Measurements from ENCODE around the gene SPOP. TPM values are rescaled to one million over a fixed set of nuclear protein-coding genes. Genes with fewer than 3 reads are reported as not detected.

Gene SPOP
- total and polyA plus RNA-seq, 2 experiments from 2014 or later: 13.9 to 18.6 TPM

GRCh38 chr17:49667854-49668253, 10.0 kb downstream of the SPOP start:
- DNase-seq (ENCODE audit: low spot score) (no peak), ATAC-seq (no peak)
- peaks cover 22% of the 10 kb centered on the region for H4K20me1 ChIP-seq (replicated peaks; ENCODE audit: insufficient read depth)
- Mint-ChIP-seq H3K9me3 (peaks cover 12% of the 10 kb centered on the region; the same call in 2 of the 3 replicates), H3K4me3 (no peak overlapping the region), H3K4me1 (no peaks in the 10 kb centered on the region), H3K36me3 (ENCODE audit: low read depth) (peaks cover 27% of the 10 kb centered on the region), H3K27ac (no peak overlapping the region), H3K27me3 (ENCODE audit: insufficient read depth, low read depth, poor library complexity) (peaks cover 3% of the 10 kb centered on the region)
- H3K79me2 ChIP-seq (replicated peaks; ENCODE audit: insufficient read depth): peaks cover 91% of the 10 kb centered on the region
- no peaks in the 10 kb centered on the region for H3K9me2 ChIP-seq (ENCODE audit: insufficient read depth)
- TF ChIP-seq ZNF114 (CRISPR knock-in tag; IDR thresholded peaks at IDR 0.05) (no peak), STAT1 (IDR thresholded peaks at IDR 0.05; ENCODE audit: unreplicated experiment) (no peak), EZH2phosphoT487 (IDR thresholded peaks at IDR 0.05; ENCODE audit: unreplicated experiment) (no peak), CREB1 (CRISPR knock-in tag; IDR thresholded peaks at IDR 0.05; ENCODE audit: low read depth) (no peak), JUNB (IDR thresholded peaks at IDR 0.05; ENCODE audit: unreplicated experiment) (no peak), ETS1 (IDR thresholded peaks at IDR 0.05) (no peak), EZH2 (IDR thresholded peaks at IDR 0.05; ENCODE audit: low read depth, unreplicated experiment) (no peak), NANOG (IDR thresholded peaks at IDR 0.05; ENCODE audit: borderline replicate concordance) (no peak), POLR2AphosphoS5 (IDR thresholded peaks at IDR 0.05; ENCODE audit: low read depth) (no peak), ZNF331 (CRISPR knock-in tag; IDR thresholded peaks at IDR 0.05; ENCODE audit: low read depth) (no peak)
- TF ChIP-seq, protein P1, sequence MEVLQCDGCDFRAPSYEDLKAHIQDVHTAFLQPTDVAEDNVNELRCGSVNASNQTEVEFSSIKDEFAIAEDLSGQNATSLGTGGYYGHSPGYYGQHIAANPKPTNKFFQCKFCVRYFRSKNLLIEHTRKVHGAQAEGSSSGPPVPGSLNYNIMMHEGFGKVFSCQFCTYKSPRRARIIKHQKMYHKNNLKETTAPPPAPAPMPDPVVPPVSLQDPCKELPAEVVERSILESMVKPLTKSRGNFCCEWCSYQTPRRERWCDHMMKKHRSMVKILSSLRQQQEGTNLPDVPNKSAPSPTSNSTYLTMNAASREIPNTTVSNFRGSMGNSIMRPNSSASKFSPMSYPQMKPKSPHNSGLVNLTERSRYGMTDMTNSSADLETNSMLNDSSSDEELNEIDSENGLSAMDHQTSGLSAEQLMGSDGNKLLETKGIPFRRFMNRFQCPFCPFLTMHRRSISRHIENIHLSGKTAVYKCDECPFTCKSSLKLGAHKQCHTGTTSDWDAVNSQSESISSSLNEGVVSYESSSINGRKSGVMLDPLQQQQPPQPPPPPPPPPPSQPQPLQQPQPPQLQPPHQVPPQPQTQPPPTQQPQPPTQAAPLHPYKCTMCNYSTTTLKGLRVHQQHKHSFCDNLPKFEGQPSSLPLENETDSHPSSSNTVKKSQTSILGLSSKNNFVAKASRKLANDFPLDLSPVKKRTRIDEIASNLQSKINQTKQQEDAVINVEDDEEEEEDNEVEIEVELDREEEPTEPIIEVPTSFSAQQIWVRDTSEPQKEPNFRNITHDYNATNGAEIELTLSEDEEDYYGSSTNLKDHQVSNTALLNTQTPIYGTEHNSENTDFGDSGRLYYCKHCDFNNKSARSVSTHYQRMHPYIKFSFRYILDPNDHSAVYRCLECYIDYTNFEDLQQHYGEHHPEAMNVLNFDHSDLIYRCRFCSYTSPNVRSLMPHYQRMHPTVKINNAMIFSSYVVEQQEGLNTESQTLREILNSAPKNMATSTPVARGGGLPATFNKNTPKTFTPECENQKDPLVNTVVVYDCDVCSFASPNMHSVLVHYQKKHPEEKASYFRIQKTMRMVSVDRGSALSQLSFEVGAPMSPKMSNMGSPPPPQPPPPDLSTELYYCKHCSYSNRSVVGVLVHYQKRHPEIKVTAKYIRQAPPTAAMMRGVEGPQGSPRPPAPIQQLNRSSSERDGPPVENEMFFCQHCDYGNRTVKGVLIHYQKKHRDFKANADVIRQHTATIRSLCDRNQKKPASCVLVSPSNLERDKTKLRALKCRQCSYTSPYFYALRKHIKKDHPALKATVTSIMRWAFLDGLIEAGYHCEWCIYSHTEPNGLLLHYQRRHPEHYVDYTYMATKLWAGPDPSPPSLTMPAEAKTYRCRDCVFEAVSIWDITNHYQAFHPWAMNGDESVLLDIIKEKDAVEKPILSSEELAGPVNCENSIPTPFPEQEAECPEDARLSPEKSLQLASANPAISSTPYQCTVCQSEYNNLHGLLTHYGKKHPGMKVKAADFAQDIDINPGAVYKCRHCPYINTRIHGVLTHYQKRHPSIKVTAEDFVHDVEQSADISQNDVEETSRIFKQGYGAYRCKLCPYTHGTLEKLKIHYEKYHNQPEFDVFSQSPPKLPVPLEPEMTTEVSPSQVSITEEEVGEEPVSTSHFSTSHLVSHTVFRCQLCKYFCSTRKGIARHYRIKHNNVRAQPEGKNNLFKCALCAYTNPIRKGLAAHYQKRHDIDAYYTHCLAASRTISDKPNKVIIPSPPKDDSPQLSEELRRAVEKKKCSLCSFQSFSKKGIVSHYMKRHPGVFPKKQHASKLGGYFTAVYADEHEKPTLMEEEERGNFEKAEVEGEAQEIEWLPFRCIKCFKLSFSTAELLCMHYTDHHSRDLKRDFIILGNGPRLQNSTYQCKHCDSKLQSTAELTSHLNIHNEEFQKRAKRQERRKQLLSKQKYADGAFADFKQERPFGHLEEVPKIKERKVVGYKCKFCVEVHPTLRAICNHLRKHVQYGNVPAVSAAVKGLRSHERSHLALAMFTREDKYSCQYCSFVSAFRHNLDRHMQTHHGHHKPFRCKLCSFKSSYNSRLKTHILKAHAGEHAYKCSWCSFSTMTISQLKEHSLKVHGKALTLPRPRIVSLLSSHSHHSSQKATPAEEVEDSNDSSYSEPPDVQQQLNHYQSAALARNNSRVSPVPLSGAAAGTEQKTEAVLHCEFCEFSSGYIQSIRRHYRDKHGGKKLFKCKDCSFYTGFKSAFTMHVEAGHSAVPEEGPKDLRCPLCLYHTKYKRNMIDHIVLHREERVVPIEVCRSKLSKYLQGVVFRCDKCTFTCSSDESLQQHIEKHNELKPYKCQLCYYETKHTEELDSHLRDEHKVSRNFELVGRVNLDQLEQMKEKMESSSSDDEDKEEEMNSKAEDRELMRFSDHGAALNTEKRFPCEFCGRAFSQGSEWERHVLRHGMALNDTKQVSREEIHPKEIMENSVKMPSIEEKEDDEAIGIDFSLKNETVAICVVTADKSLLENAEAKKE (CRISPR knock-in tag; IDR thresholded peaks at IDR 0.05): no peak
- TF ChIP-seq, protein P2, sequence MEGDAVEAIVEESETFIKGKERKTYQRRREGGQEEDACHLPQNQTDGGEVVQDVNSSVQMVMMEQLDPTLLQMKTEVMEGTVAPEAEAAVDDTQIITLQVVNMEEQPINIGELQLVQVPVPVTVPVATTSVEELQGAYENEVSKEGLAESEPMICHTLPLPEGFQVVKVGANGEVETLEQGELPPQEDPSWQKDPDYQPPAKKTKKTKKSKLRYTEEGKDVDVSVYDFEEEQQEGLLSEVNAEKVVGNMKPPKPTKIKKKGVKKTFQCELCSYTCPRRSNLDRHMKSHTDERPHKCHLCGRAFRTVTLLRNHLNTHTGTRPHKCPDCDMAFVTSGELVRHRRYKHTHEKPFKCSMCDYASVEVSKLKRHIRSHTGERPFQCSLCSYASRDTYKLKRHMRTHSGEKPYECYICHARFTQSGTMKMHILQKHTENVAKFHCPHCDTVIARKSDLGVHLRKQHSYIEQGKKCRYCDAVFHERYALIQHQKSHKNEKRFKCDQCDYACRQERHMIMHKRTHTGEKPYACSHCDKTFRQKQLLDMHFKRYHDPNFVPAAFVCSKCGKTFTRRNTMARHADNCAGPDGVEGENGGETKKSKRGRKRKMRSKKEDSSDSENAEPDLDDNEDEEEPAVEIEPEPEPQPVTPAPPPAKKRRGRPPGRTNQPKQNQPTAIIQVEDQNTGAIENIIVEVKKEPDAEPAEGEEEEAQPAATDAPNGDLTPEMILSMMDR (conservative IDR thresholded peaks at IDR 0.05; ENCODE audit: low read depth in 2 of 2): no peak
- TF ChIP-seq, protein P3, sequence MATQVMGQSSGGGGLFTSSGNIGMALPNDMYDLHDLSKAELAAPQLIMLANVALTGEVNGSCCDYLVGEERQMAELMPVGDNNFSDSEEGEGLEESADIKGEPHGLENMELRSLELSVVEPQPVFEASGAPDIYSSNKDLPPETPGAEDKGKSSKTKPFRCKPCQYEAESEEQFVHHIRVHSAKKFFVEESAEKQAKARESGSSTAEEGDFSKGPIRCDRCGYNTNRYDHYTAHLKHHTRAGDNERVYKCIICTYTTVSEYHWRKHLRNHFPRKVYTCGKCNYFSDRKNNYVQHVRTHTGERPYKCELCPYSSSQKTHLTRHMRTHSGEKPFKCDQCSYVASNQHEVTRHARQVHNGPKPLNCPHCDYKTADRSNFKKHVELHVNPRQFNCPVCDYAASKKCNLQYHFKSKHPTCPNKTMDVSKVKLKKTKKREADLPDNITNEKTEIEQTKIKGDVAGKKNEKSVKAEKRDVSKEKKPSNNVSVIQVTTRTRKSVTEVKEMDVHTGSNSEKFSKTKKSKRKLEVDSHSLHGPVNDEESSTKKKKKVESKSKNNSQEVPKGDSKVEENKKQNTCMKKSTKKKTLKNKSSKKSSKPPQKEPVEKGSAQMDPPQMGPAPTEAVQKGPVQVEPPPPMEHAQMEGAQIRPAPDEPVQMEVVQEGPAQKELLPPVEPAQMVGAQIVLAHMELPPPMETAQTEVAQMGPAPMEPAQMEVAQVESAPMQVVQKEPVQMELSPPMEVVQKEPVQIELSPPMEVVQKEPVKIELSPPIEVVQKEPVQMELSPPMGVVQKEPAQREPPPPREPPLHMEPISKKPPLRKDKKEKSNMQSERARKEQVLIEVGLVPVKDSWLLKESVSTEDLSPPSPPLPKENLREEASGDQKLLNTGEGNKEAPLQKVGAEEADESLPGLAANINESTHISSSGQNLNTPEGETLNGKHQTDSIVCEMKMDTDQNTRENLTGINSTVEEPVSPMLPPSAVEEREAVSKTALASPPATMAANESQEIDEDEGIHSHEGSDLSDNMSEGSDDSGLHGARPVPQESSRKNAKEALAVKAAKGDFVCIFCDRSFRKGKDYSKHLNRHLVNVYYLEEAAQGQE (IDR thresholded peaks at IDR 0.05; ENCODE audit: unreplicated experiment): no peak
- H3K4me1 ChIP-seq (ENCODE audit: insufficient read depth): no peaks in the 10 kb centered on the region
- no peak overlapping the region for H2AFZ ChIP-seq
- no peaks in the 10 kb centered on the region for H3K27me3 ChIP-seq (ENCODE audit: insufficient read depth)
- no peak overlapping the region for H3K27ac ChIP-seq (ENCODE audit: low read depth)
- H3F3A ChIP-seq (replicated peaks; ENCODE audit: low read depth): no peaks in the 10 kb centered on the region
- H3K4me3 ChIP-seq: no peak overlapping the region
- H3K4me2 ChIP-seq: no peak overlapping the region
- H3K36me3 ChIP-seq (ENCODE audit: insufficient read depth): no peaks in the 10 kb centered on the region

Data from GM23338 (cell line).